Type B pancreatic cell (in vitro differentiated cells): ENCODE data around the gene SPTB. TPM values are rescaled to one million over a fixed set of nuclear protein-coding genes. Genes with fewer than 3 reads are reported as not detected.

Experiments used
- DNase-seq: peaks from one replicate; pipeline ENCODE4 v3.0.0; 2021; ENCODE audit warnings: mixed read lengths; ENCODE audit not compliant: unreplicated experiment; ENCODE audit errors: extremely low spot score
- H3K27ac Mint-ChIP-seq: 2 replicates; pipeline ENCODE4 v1.8.0; 2021; ENCODE audit warnings: mild to moderate bottlenecking, mixed read lengths
- H3K27me3 Mint-ChIP-seq: 2 replicates; pipeline ENCODE4 v1.8.0; 2021; ENCODE audit warnings: mixed read lengths
- H3K36me3 Mint-ChIP-seq: 2 replicates; pipeline ENCODE4 v1.8.0; 2021; ENCODE audit warnings: mixed read lengths
- H3K4me1 Mint-ChIP-seq: one replicate; pipeline ENCODE4 v1.8.0; 2021; ENCODE audit warnings: mixed read lengths; ENCODE audit not compliant: unreplicated experiment
- H3K4me3 Mint-ChIP-seq: 2 replicates; pipeline ENCODE4 v1.8.0; 2021; ENCODE audit warnings: mild to moderate bottlenecking, mixed read lengths
- H3K9me3 Mint-ChIP-seq: 2 replicates; pipeline ENCODE4 v1.8.0; 2021; ENCODE audit warnings: mixed read lengths
- CTCF ChIP-seq: fragments of 200-600 bp; sonication (generic); conservative IDR thresholded peaks from 2 replicates; pipeline ENCODE4 v1.5.0; 2021; ENCODE audit warnings: antibody characterized with exemption, mild to moderate bottlenecking
- microRNA-seq: library from miRNA; unstranded; fragments of <30 nt; microRNA quantifications from one replicate; pipeline ENCODE4, GENCODE V29; 2020
- total RNA-seq: library from RNA; stranded (reverse); gene quantifications from 2 replicates; pipeline ENCODE4 v1.2.1, GENCODE V29; 2021; ENCODE audit warnings: low replicate concordance

The SPTB gene
- total RNA-seq, 1 donor from 2014 or later, result 3.8 TPM

- Mint-ChIP-seq H3K27ac (no peak overlapping the region), H3K4me1 (peaks cover 15% of the 10 kb centered on the region), H3K36me3 (no peaks in the 10 kb centered on the region), H3K9me3 (no peaks in the 10 kb centered on the region), H3K27me3 (peaks cover 13% of the 10 kb centered on the region), H3K4me3 (no peak overlapping the region)
- no peak for DNase-seq
- no peak for TF ChIP-seq CTCF
These were observed 183.3 kb downstream of the SPTB start for GRCh38 chr14:64696355-64696857.

Small RNAs within 50 kb of the gene (microRNA-seq; reads per million reads assigned to microRNA genes)
- gene MIR7855, result not detected

Other genes with a start within 250 kb of the SPTB start
- 64.7 and 83.9 TPM in 2 replicates for gene PLEKHG3, start 175.5 kb downstream of the SPTB start, total RNA-seq
- 40.0 and 45.3 TPM in 2 replicates for gene CHURC1, start 34.5 kb upstream of the SPTB start, total RNA-seq
- gene GPX2, start 62.8 kb upstream of the SPTB start, total RNA-seq, result 39.2 and 69.7 TPM in 2 replicates
- 31.4 and 55.6 TPM in 2 replicates for gene RAB15, start 92.4 kb upstream of the SPTB start, total RNA-seq
- 30.1 and 31.2 TPM in 2 replicates for gene FNTB, start 107.0 kb upstream of the SPTB start, total RNA-seq
- 97.0 and 147 TPM in 2 replicates for gene MAX, start 222.6 kb upstream of the SPTB start, total RNA-seq